ENCODE results near the gene RGS3.

Gene RGS3

DNA sequence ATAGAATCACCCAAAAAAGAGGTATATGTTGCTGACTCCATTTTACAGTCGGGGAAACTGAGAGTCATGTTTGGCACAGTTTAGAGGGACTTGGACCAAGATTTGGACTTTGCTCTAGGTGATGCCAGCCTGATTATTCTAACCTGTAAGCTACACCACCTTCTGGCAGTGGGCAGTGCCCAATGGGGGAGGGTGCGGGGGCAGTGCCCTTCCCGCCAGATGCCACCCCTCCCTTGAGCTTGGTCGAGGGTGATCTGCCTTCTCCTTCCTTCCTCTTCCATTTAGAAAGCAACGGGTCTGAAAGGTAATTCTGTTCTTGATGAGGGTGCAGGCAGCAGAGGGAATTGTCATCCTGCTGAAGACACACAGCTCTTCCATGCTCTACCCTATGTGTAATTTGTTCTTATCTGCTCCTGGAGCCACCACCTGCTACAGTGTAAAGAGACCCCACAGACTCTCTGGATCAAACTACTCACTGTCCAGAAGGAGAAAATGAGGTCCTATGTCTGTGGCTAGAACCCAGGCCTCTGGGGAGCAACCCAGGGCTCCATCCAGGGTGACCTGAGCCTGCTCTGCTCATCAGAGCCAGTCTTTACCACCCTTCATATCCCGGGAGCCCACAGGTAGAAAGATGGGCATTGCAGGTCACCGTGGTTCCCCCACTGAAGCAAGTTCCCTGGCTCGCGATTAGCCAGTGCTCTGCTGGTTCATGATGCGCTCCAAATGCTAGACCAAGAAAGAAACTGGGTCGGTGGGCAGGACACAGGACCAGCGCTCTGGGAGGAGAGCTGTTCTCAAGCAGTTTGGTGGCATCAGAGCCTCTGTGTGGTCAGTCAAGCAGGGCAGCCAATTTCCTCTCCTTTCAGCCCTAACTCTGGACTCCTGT is 156.2 kb downstream of the RGS3 start:
- DNase-seq (ENCODE audit: low spot score): no peak

DNA sequence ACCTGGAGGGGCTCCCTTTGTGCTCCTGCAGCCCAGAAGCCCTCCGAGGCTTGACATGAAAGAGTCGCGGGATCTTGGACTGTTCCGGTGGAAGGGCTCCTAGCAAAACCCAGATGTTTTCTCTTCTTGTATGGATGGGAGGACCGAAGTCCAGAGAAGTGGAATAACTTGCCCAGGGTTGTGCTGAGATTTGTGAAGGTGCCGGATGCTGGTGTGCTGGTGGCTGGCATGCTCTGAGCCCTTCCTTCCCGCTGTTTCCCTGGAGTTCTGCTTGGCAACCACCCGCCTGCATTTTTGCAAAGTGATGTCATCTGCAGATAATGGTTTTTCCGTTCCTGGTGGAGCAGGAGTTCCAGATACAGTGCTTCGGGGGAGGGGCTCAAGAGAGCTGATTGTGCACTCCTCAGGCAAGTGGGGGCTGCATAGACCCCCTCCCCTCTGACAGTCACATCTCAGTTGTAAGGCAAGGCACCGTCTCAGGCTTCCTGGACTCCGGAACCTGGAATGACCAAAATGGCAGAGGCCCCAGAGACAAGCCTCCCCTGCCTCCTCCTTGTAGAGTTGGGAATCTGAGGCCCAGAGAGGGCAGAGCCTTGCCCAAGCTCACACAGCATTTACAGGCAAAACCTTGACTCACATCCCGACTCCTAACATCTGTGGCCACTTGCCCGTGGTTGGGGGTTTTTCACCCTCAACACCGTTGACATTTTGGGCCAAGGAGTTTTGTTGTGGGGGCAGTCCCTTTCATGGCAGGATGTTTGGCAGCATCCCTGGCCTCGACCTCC is 157.0 kb downstream of the RGS3 start:
- no peak for DNase-seq (ENCODE audit: low spot score)

DNA sequence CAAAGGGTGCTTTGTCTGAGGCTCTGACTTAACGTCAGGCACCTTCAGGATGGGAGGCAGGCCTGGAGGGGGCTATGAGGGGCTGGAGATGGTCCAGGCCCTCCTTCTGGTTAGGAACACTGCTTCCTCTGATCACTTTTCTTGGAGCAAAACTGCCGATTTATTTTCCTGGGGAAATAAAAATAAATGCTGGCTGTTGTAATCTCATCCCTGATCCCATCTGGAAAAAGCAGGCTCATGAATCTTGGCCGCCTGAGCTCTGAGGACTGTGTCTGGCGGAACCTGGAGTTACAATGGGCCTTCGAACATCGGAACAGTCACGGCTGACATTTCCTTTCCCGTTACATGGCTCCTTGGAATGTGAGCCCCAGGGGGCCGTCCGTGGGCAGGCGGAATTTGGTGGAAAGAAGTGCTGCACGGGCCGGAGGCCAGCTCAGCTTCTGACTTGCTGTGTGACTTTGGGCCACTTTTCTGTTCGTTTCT is 157.8 kb downstream of the RGS3 start:
- DNase-seq (ENCODE audit: low spot score): no peak

DNA sequence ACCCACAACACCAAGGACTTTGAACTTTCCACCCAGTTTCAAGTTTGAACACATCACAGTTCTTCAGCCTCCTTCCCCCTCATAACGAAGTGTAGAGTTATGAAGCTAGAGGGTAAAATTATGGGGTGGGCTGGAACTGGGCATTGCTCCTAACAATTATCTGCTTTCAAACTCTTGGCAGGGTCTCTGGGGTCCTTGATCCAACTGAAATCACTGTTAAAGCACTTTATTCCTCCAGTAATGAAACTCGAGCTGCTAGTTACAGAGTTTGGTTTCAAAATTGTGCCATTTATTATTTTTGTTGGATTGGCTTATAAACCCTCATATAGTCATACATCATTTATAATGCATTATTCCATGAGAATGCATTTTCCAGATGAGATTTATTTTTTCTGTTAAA is 158.5 kb downstream of the RGS3 start:
- no peak for DNase-seq (ENCODE audit: low spot score)

DNA sequence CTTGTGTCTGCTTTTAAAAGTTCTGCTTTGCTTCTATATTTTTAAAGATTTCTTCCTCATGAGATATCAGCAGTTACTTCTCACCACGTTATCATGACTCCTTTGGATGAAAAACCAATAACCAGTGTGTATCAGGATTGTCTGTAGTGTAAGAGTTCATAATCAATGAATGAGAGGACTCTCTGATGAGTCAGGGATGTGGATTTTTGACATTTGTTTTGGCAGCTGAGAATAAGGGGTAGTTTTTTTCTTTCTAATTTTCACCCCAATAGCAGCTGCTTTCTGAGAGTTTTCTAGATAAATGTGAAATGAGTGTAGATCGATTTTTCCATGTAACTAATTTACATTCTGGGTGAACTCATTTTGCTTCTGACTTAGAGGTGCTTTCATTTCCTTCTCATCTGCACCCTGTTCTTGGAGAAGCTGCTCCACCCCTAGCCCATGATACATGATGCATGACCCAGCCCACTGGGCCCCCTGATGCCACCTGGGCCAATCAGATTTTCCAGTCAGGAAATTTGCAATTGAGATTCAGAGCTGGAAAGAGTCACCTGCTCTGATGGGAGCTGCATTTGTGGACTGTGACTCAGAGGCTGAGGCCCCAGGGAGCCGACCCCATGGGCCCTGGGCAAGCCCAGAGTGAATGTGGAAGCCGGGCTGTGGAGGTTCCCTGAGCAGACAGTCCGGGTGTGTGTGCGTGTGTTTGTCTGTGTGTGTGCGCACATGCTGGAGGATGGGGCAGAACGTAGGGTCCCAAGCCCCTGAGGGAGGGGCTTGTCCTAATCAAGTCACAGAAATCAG is 159.3 kb downstream of the RGS3 start:
- DNase-seq (ENCODE audit: low spot score): peak; percentile 85

GRCh38 chr9:113623851-113624485 is 160.4 kb downstream of the RGS3 start:
- DNase-seq (ENCODE audit: low spot score): no peak

DNA sequence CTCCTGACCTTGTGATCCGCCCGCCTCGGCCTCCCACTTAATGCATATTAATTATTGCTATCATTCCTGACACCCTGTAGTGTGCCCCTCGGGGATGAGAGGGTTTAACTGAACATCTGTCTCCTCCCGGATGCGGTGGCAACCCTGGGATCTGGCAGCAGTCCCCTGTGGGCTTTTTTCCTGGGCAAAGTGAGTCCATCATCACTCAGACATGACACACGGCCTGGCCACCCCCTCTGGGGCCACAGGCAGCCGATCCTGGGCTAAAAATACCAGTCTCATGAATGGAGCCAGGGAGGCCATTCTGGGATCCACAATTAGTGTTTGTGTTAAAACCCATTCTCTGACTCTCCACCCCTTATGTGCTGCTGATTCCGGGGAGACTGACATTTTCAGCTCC is 161.2 kb downstream of the RGS3 start:
- DNase-seq (ENCODE audit: low spot score): no peak

DNA sequence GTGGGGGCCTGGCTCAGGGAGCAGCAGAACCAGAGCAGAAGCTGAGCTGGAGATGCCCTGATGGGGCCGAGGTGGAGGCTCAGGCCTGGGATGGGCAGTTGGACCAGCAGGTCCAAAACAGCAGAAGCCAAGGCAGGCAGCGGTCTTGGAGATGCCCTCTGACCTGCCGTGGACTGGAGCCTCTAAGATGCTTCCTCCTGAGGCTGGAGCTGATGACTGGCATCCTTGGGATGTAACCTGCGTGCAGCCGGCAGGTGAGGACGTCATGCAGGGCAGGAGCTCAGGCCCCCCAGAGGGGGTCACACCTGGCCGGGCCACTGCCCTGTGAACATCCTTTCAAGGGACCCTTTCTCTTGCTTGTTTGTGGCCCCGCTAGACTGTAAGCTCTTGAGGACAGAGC is 162.0 kb downstream of the RGS3 start:
- no peak for DNase-seq (ENCODE audit: low spot score)

- DNase-seq (ENCODE audit: low spot score): no peak
These were observed 163.4 kb downstream of the RGS3 start for GRCh38 chr9:113626735-113627495.

GRCh38 chr9:113628621-113629020 is 165.1 kb downstream of the RGS3 start:
- no peak for DNase-seq (ENCODE audit: low spot score)

DNA sequence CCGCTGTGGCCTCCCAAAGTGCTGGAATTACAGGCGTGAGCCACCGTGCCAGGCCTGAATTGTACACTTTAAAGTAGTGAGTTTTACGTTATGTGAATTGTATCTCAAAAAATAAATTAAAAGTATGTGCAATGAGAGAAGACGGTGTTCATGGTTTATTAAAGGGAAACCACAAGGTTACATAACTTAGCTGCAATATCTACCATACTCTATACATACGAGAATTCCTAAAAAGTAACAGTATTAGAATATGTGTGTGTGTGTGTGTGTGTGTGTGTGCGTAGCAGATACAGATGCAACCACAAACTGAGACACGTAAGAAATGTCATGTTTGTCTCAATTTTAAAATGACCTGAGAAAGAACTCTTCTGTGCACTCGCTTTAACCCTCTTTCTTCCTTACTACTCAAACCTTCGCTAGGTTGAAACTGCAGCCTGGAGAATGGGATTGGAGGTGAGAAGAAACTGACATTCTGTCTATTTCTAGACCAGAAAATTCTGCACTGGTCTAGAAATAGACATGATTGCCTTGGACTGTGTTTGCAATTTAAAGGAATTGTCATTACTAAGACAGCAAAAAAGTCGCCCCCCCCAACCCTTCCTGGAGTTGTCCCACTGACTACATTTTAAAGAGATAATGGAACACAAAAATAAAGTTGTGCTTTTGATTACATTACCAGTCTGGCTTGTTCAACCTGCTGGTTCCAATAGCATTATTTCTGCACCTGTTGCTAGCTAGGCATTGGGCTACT is 167.0 kb downstream of the RGS3 start:
- no peak for DNase-seq (ENCODE audit: low spot score)

DNA sequence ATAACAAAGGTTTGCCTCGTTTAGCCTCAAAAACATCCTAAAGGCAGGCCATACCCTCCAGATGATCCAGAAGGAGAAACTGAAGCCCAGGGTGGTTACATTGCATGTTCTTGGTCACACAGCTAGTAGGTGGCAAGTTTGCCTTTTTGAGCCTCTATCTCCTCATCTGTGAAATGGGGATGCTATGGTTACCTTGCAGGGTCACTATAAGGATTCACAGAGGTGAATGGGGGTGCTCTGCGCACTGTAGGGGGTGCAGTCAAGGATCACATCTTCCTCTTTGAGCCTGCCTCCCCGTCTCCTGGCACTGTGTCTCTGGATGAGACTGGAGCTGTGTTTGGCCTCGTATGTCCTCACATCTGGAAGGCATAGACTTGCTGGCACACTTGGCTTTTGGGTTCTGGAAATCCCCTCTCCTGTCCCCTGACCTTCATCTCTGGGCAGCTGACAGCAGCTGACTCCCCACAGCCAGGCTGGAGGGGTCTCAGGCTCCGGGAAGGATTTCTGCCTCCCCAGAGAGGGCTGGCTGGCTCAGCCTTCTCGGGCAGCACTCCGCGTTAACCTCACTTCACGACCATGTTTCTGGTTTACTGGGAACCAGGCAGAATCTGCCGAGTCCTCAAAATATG is 167.7 kb downstream of the RGS3 start:
- no peak for DNase-seq (ENCODE audit: low spot score)

DNA sequence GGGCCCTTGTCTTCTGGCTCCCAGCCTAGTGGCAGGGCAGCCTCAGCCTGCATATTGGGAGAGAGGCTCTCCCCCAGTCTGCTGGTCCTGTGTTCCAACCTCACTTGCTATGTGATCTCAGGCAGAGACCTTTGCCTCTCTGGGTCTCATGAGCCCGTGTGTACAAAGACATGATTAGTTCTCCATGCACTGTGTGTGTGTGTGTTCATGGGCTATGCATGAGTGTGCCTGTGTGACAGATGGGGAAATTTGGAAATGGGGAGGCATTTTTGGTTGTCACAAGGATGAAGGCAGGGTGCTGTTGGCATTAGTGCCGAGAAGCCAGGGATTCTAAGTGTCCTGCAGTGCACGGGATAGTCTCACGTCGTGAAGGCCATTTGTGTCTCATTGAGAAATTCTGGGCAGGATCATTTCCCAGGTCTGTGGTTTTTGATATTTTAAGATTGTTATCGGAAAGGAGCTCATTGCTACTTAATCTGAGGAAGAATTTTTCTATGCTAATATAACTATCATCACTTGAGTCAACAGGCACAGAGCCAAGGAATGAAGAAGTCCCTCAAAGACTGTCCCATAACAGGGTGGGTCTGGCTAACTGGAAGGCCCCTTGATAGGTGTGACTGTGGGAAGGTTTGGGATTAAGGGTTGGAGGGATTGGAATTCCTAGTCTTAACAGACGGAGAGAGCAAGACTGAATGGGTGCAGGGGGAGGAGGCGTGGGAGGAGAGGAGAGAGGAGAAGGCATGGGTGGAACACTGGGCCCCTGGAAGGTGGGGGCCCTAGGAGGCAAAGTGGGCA is 168.5 kb downstream of the RGS3 start:
- DNase-seq (ENCODE audit: low spot score): no peak

DNA sequence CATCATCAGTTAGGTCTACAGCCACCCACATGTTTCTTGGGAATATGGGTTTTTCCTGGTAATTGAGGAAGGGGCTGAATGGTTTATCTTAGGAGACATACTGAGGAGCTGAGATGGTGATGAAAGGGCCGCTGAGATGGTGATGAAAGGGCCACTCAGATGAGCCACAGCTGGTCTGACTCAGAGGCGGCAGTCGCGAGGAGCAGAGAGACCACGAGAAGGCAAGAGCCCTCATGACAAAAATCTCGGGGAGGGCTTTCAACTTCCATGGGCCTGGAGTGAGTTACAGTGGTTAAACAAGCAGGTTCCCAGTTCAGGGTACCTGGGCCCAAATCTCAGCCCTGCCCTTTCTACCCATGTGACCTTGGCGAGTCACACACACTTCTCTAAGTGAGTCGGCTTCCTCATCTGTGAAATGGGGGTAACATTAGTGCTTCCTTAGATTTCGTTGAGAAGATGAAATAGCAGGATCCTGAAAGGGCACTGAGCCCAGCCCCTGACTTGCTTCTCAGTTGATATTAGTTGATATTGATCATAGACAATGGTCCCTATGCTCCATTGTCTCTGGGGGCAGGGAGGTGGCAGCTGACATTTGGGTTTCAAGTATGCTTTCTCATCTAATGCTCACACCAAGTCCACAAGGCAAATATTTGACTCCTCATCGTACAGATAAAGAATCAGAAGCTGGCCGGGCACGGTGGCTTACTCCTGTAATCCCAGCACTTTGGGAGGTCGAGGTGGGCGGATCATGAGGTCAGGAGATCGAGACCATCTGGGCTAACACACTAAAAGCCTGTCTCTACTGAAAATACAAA is 169.5 kb downstream of the RGS3 start:
- no peak for DNase-seq (ENCODE audit: low spot score)

- DNase-seq (ENCODE audit: low spot score): no peak
These were observed 170.5 kb downstream of the RGS3 start for GRCh38 chr9:113633782-113634595.

GRCh38 chr9:113634596-113635515 is 171.3 kb downstream of the RGS3 start:
- DNase-seq (ENCODE audit: low spot score): no peak
